ENCODE measurements around the gene TIAM1. TPM values are rescaled to one million over a fixed set of nuclear protein-coding genes. Genes with fewer than 3 reads are reported as not detected.

TIAM1 gene
- total and polyA plus RNA-seq, 9 donors, result 8.7 to 21.3 (median 12.4) TPM

- H3K27me3 ChIP-seq (ENCODE audit: control insufficient read depth, insufficient read depth, low read length), result no peaks in the 10 kb centered on the region
- H3K27ac ChIP-seq (ENCODE audit: low read length), result no peak overlapping the region
- WGBS (ENCODE audit: insufficient coverage), result no CpG with 5 or more reads among the region's 1 CpG
- no peak overlapping the region for H3K4me3 ChIP-seq (ENCODE audit: low read length)
- peaks cover 5% of the 10 kb centered on the region for H3K4me1 ChIP-seq (ENCODE audit: control insufficient read depth, insufficient read depth, low read length)
- no peaks in the 10 kb centered on the region for H3K36me3 ChIP-seq (ENCODE audit: control insufficient read depth, insufficient read depth, low read length)
- no peaks in the 10 kb centered on the region for H3K9me3 ChIP-seq (replicated peaks; ENCODE audit: control insufficient read depth, low read depth, low read length)
- peak; percentile 59 for DNase-seq
Observed at GRCh38 chr21:31107871-31108270, 236.2 kb downstream of the TIAM1 start.

GRCh38 chr21:31107176-31107785 lies 236.8 kb downstream of the TIAM1 start:
- 80% methylated on average over 4 of the region's 4 CpGs for WGBS (ENCODE audit: insufficient coverage)
- no peaks in the 10 kb centered on the region for H3K36me3 ChIP-seq (ENCODE audit: control insufficient read depth, insufficient read depth, low read length)
- no peak overlapping the region for H3K4me3 ChIP-seq (ENCODE audit: low read length)
- DNase-seq, result no peak
- H3K27ac ChIP-seq (ENCODE audit: low read length), result no peak overlapping the region
- H3K27me3 ChIP-seq (ENCODE audit: control insufficient read depth, insufficient read depth, low read length), result no peaks in the 10 kb centered on the region
- H3K9me3 ChIP-seq (replicated peaks; ENCODE audit: control insufficient read depth, low read depth, low read length), result no peaks in the 10 kb centered on the region
- peaks cover 5% of the 10 kb centered on the region for H3K4me1 ChIP-seq (ENCODE audit: control insufficient read depth, insufficient read depth, low read length)

- peak; percentile 47 for DNase-seq
- no peaks in the 10 kb centered on the region for H3K36me3 ChIP-seq (ENCODE audit: control insufficient read depth, insufficient read depth, low read length)
- peaks cover 6% of the 10 kb centered on the region for H3K27me3 ChIP-seq (ENCODE audit: control insufficient read depth, insufficient read depth, low read length)
- no peaks in the 10 kb centered on the region for H3K4me1 ChIP-seq (ENCODE audit: control insufficient read depth, insufficient read depth, low read length)
- 100% methylated on average over 1 of the region's 4 CpGs for WGBS (ENCODE audit: insufficient coverage)
- no peak overlapping the region for H3K4me3 ChIP-seq (ENCODE audit: low read length)
- H3K27ac ChIP-seq (ENCODE audit: low read length), result no peak overlapping the region
- H3K9me3 ChIP-seq (replicated peaks; ENCODE audit: control insufficient read depth, low read depth, low read length), result no peaks in the 10 kb centered on the region
Observed at GRCh38 chr21:31103571-31104265, 240.3 kb downstream of the TIAM1 start.

- peaks cover 2% of the 10 kb centered on the region for H3K4me1 ChIP-seq (ENCODE audit: control insufficient read depth, insufficient read depth, low read length)
- no CpG with 5 or more reads among the region's 3 CpGs for WGBS (ENCODE audit: insufficient coverage)
- DNase-seq, result no peak
- H3K27me3 ChIP-seq (ENCODE audit: control insufficient read depth, insufficient read depth, low read length), result peaks cover 6% of the 10 kb centered on the region
- H3K27ac ChIP-seq (ENCODE audit: low read length), result no peak overlapping the region
- no peak overlapping the region for H3K4me3 ChIP-seq (ENCODE audit: low read length)
- H3K36me3 ChIP-seq (ENCODE audit: control insufficient read depth, insufficient read depth, low read length), result no peaks in the 10 kb centered on the region
- H3K9me3 ChIP-seq (replicated peaks; ENCODE audit: control insufficient read depth, low read depth, low read length), result no peaks in the 10 kb centered on the region
Observed at GRCh38 chr21:31103163-31103562, 240.9 kb downstream of the TIAM1 start.

- 68% methylated on average over 9 of the region's 14 CpGs for WGBS (ENCODE audit: insufficient coverage)
Observed at GRCh38 chr21:31099122-31099521, 244.9 kb downstream of the TIAM1 start.

GRCh38 chr21:31098576-31099005 lies 245.5 kb downstream of the TIAM1 start:
- Histone ChIP-seq H3K4me3 (ENCODE audit: low read length) (no peak overlapping the region), H3K9me3 (replicated peaks; ENCODE audit: control insufficient read depth, low read depth, low read length) (no peaks in the 10 kb centered on the region), H3K36me3 (ENCODE audit: control insufficient read depth, insufficient read depth, low read length) (no peaks in the 10 kb centered on the region), H3K27me3 (ENCODE audit: control insufficient read depth, insufficient read depth, low read length) (peaks cover 6% of the 10 kb centered on the region), H3K27ac (ENCODE audit: low read length) (no peak overlapping the region), H3K4me1 (ENCODE audit: control insufficient read depth, insufficient read depth, low read length) (peaks cover 2% of the 10 kb centered on the region)
- peak; percentile 68 for DNase-seq
- WGBS (ENCODE audit: insufficient coverage), result 31% methylated on average over 8 of the region's 23 CpGs

More at GRCh38 chr21:31099122-31099521, 244.9 kb downstream of the TIAM1 start:
- Histone ChIP-seq H3K36me3 (ENCODE audit: control insufficient read depth, insufficient read depth, low read length) (no peaks in the 10 kb centered on the region), H3K9me3 (replicated peaks; ENCODE audit: control insufficient read depth, low read depth, low read length) (no peaks in the 10 kb centered on the region), H3K27ac (ENCODE audit: low read length) (no peak overlapping the region), H3K4me3 (ENCODE audit: low read length) (no peak overlapping the region), H3K4me1 (ENCODE audit: control insufficient read depth, insufficient read depth, low read length) (peaks cover 2% of the 10 kb centered on the region), H3K27me3 (ENCODE audit: control insufficient read depth, insufficient read depth, low read length) (peaks cover 6% of the 10 kb centered on the region)
- DNase-seq, result no peak

- H3K27ac ChIP-seq (ENCODE audit: low read length), result no peak overlapping the region
- no peaks in the 10 kb centered on the region for H3K9me3 ChIP-seq (replicated peaks; ENCODE audit: control insufficient read depth, low read depth, low read length)
- DNase-seq, result no peak
- H3K4me1 ChIP-seq (ENCODE audit: control insufficient read depth, insufficient read depth, low read length), result no peaks in the 10 kb centered on the region
- 76% methylated on average over 3 of the region's 7 CpGs for WGBS (ENCODE audit: insufficient coverage)
- H3K27me3 ChIP-seq (ENCODE audit: control insufficient read depth, insufficient read depth, low read length), result no peaks in the 10 kb centered on the region
- H3K36me3 ChIP-seq (ENCODE audit: control insufficient read depth, insufficient read depth, low read length), result no peaks in the 10 kb centered on the region
- no peak overlapping the region for H3K4me3 ChIP-seq (ENCODE audit: low read length)
Observed at GRCh38 chr21:31092832-31093625, 251.0 kb downstream of the TIAM1 start.

- Histone ChIP-seq H3K9me3 (replicated peaks; ENCODE audit: control insufficient read depth, low read depth, low read length) (no peaks in the 10 kb centered on the region), H3K27ac (ENCODE audit: low read length) (no peak overlapping the region), H3K36me3 (ENCODE audit: control insufficient read depth, insufficient read depth, low read length) (no peaks in the 10 kb centered on the region), H3K27me3 (ENCODE audit: control insufficient read depth, insufficient read depth, low read length) (no peaks in the 10 kb centered on the region), H3K4me1 (ENCODE audit: control insufficient read depth, insufficient read depth, low read length) (no peaks in the 10 kb centered on the region), H3K4me3 (ENCODE audit: low read length) (no peak overlapping the region)
- no peak for DNase-seq
Observed at GRCh38 chr21:31090376-31090775, 253.7 kb downstream of the TIAM1 start.

GRCh38 chr21:31088474-31088751 lies 255.6 kb downstream of the TIAM1 start:
- DNase-seq, result no peak
- Histone ChIP-seq H3K36me3 (ENCODE audit: control insufficient read depth, insufficient read depth, low read length) (no peaks in the 10 kb centered on the region), H3K27me3 (ENCODE audit: control insufficient read depth, insufficient read depth, low read length) (no peaks in the 10 kb centered on the region), H3K4me3 (ENCODE audit: low read length) (no peak overlapping the region), H3K27ac (ENCODE audit: low read length) (no peak overlapping the region), H3K4me1 (ENCODE audit: control insufficient read depth, insufficient read depth, low read length) (no peaks in the 10 kb centered on the region), H3K9me3 (replicated peaks; ENCODE audit: control insufficient read depth, low read depth, low read length) (no peaks in the 10 kb centered on the region)
- 63% methylated on average over 26 of the region's 29 CpGs for WGBS (ENCODE audit: insufficient coverage)

GRCh38 chr21:31087639-31088473 lies 256.2 kb downstream of the TIAM1 start:
- no peak for DNase-seq
- H3K9me3 ChIP-seq (replicated peaks; ENCODE audit: control insufficient read depth, low read depth, low read length), result no peaks in the 10 kb centered on the region
- H3K4me1 ChIP-seq (ENCODE audit: control insufficient read depth, insufficient read depth, low read length), result no peaks in the 10 kb centered on the region
- H3K36me3 ChIP-seq (ENCODE audit: control insufficient read depth, insufficient read depth, low read length), result no peaks in the 10 kb centered on the region
- no peaks in the 10 kb centered on the region for H3K27me3 ChIP-seq (ENCODE audit: control insufficient read depth, insufficient read depth, low read length)
- H3K27ac ChIP-seq (ENCODE audit: low read length), result no peak overlapping the region
- WGBS (ENCODE audit: insufficient coverage), result 71% methylated on average over 32 of the region's 34 CpGs
- no peak overlapping the region for H3K4me3 ChIP-seq (ENCODE audit: low read length)

Data from muscle of leg (tissue), 11 donors.